ENCODE data around the gene ZNF48.

GRCh38 chr16:30358577-30358936 lies 36.7 kb upstream of the ZNF48 start:
- TF ChIP-seq CTCF (IDR thresholded peaks at IDR 0.05): no peak
- TF ChIP-seq EP300 (IDR thresholded peaks at IDR 0.05): no peak

Measured in stomach (tissue), 4 donors.